ENCODE results near the gene ANKRD28.

The ANKRD28 gene

GRCh38 chr3:15659254-15659975, 138.4 kb downstream of the ANKRD28 start:
- DNase-seq: no peak

- no peak for DNase-seq
These were observed 140.8 kb downstream of the ANKRD28 start for GRCh38 chr3:15657016-15657415.

- DNase-seq: no peak
These were observed 141.4 kb downstream of the ANKRD28 start for GRCh38 chr3:15656342-15656741.

GRCh38 chr3:15654891-15655290, 142.9 kb downstream of the ANKRD28 start:
- no peak for DNase-seq

GRCh38 chr3:15654127-15654526, 143.7 kb downstream of the ANKRD28 start:
- DNase-seq: no peak

GRCh38 chr3:15653321-15653720, 144.5 kb downstream of the ANKRD28 start:
- no peak for DNase-seq

- DNase-seq: no peak
These were observed 146.4 kb downstream of the ANKRD28 start for GRCh38 chr3:15651396-15651795.

GRCh38 chr3:15649858-15650257, 147.9 kb downstream of the ANKRD28 start:
- no peak for DNase-seq

- no peak for DNase-seq
These were observed 148.4 kb downstream of the ANKRD28 start for GRCh38 chr3:15649341-15649740.

- DNase-seq: peak; percentile 35
These were observed 150.1 kb downstream of the ANKRD28 start for GRCh38 chr3:15647611-15648167.

GRCh38 chr3:15646851-15647511, 150.8 kb downstream of the ANKRD28 start:
- DNase-seq: no peak

- DNase-seq: no peak
These were observed 151.9 kb downstream of the ANKRD28 start for GRCh38 chr3:15645740-15646501.

GRCh38 chr3:15645246-15645645, 152.5 kb downstream of the ANKRD28 start:
- no peak for DNase-seq

- no peak for DNase-seq
These were observed 158.9 kb downstream of the ANKRD28 start for GRCh38 chr3:15638891-15639262.

GRCh38 chr3:15638193-15638890, 159.4 kb downstream of the ANKRD28 start:
- DNase-seq: no peak

- DNase-seq: no peak
These were observed 160.4 kb downstream of the ANKRD28 start for GRCh38 chr3:15637131-15637951.

GRCh38 chr3:15636028-15636709, 161.6 kb downstream of the ANKRD28 start:
- DNase-seq: no peak

GRCh38 chr3:15635121-15635661, 162.6 kb downstream of the ANKRD28 start:
- DNase-seq: no peak

GRCh38 chr3:15634671-15635070, 163.1 kb downstream of the ANKRD28 start:
- no peak for DNase-seq

- DNase-seq: no peak
These were observed 163.8 kb downstream of the ANKRD28 start for GRCh38 chr3:15633766-15634598.

Data from activated T-cell treated with anti-CD3 and anti-CD28 coated beads, Interleukin-2, amount 50 U/mL, for 1 hour (primary cell).